GM21717 (cell line): Measurements from ENCODE around the gene RTL5.

Experiments used
- ATAC-seq: cut with Tn5 transposase; IDR thresholded peaks from one replicate; pipeline ENCODE4 v1.9.1; 2021; ENCODE audit warnings: mild to moderate bottlenecking, moderate library complexity; ENCODE audit not compliant: unreplicated experiment

The RTL5 gene

DNA sequence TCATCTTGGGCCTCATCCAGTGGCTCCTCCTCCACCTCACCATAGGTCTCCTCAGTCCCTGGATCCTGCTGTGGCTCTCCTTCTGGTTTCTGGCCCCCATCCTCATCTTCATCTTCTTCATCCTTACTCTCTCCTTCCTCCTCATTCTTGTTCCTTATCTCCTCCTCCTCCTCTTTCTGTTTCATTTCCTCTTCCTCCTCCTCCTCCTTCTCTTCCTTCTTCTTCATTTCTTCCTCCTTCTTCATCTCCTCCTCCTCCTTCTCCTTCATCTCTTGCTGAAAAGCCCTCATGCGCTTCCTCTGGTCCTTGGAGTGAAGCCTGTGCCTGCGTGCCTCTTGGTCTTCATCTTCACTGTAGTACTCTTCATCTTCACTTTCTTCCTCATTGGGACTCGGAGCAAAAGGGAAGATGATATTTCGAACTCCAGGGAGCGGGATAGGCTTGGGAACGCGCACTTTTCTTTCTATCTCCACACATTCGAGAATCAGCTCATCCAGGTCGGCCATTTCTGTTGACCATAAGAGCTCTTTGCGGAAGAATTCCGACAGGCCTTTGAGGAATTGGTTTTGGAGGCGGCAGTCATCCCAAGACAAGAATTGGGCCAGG lies 1.5 kb downstream of the RTL5 start:
- no peak for ATAC-seq

DNA sequence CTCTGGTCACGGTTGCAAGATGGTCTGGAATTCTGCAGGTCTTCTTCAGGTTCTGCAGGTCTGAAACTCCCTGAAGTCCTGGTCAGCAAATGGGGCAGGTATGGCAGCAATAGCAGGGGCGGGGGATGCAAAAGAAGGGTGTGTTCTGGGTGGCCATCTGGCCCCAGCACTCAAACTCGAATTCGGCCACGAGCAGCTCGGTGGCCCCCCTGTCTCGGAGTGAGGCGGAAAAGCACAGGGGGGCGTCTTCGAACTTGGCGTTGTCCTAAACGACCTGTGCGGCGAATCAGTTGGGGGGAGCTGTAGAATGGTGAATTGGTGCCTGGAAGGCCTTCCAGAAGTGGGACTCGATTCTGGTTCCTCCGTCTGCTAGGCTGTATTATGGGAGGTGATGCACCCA lies 2.1 kb downstream of the RTL5 start:
- ATAC-seq: no peak

DNA sequence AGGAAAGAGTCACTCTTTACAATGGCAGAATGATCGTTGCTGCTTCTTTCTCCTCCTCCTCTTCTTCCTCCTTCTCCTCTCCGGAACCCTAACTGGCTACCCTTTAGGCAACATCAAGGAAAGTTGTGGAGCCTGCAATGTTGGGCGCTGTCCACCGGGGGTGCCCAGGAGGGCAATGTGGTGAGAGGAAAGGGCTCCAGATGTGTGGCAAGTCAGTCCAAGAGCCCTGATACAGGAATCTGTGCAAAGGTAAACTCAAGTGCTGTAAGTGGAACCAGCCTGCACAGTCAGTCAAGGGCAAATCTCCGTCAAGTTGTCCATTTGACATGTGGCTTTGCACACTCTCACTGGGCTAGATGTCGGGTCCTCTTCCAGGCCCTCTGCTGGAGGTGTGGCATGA lies 2.8 kb downstream of the RTL5 start:
- no peak for ATAC-seq

DNA sequence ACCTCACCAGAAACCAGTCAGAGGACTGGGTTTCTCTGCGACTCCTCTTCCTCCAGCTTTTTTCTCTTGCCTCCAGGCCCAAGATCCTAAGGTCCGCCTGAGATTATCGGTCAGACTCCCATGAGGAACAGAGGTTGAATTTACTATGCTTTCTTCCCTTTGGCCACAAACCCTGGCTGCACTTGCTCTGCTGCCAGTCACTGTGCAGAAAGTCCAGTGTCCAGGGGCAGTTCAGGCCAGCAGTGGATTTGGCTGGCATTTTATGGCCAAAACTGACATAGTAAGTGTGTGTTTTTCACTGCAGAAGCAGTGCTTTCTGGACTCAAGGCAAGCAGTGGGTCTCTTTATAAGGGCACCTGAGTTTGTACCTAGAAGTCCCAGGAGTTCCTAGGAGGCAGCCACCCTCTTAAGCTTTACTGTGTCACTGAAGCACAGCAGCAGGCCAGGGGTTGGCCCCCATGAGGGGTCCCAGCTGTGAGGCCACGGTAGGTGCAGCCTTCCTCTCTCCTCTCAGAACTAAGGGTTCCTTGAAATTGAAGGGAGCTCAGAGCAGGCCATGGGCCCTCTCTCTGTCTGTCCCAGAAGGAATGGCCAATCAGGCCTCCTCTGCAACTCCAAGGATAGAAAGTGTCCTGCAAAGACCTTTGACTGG lies 3.4 kb downstream of the RTL5 start:
- no peak for ATAC-seq

DNA sequence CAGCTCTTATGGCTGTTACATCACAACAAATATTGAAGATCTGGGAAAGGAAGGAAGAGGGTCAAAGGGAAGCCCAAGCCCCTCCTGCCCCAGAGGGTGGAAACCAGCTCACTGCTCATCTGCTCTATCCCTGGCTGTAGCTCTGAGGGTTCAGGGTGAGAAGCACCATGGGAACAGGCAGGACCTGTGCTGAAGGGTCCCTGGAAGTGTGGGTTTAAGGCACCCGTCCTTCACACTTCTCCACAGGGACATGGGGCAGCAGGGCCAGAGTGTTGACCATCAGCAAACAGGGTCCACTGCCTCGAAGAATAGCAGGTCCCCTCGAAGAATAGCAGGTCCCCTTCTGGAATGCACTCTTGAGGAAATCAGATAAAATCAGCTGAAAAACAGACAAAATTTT lies 4.4 kb downstream of the RTL5 start:
- ATAC-seq: no peak

DNA sequence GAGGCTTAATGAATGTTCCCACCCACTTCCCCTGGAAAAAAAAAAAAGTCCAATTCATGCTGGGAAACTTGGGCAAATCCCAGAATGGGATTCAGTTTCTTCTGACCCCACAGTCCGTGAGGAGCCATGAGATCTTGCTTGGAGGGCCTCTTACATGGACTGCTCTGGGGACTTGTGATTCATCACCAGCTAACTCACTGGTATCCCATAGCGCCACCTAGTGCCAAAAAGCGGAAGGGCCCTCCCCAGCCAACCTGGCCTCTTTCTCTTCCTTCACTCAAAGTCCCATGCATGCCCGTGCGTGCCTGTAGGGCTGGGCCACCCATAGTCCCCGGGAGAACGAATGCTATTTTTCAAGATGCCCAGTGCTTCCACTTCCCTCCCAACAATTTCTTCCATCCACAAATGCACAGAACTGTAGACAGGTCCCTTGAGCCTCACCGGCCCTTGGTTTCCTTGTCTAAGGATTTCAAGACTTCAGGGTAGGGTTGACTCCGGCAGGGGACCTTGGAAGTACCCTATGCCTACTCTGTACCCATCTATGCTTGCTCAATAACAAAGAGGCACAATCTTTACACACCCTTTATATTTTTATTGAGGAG lies 5.1 kb downstream of the RTL5 start:
- peak; percentile 85 for ATAC-seq

DNA sequence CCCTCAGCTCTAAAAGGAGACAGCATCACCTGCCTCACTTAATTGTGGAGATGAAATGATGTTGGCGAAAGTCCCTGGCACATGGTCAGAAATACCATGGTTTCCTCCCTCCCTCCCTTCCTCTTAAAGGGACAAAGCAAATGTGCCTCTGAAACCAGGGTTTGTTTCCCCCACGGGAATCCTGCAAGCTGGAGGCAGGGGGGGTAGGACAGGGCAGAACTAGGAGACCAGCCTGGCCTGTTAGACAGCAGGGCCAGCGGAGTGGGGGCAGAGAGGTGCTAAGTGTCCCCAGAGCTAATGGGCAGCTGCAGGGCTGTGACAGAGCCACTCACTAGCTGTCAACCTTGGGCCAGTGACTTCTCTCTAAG lies 5.7 kb downstream of the RTL5 start:
- no peak for ATAC-seq

DNA sequence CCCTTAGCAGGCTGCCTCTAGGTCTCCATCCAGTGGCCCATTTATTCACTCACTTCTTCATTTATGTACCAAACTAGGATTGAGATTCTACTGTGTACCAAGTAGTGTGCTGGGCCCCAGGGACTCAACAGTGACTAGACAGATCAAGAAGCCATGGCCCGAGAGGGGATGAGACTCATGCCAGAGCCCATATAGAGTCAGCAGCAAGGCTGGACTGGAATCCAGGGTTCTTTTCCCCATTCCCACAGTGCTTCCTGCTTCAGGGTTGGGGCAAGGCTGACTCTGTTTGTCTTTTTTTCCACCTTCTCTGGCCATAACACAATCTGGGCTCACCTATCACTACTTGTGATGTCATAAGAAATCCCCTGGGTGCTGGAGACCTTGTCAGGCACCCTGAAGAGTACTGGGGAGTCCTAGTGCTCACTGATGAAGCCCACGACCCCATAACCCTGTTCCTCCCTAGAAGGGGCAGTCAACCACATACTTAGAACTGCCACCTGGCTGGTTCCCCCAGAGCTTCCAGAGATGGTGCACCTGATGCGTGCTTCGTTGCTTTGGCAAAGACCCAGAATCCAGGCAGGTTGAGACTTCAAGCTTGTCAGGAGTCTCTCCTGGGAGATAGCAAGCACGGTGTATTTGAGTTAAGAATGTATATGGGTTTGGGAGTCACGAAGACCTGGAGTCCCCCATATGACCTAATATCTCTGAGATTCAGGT lies 6.2 kb downstream of the RTL5 start:
- no peak for ATAC-seq

DNA sequence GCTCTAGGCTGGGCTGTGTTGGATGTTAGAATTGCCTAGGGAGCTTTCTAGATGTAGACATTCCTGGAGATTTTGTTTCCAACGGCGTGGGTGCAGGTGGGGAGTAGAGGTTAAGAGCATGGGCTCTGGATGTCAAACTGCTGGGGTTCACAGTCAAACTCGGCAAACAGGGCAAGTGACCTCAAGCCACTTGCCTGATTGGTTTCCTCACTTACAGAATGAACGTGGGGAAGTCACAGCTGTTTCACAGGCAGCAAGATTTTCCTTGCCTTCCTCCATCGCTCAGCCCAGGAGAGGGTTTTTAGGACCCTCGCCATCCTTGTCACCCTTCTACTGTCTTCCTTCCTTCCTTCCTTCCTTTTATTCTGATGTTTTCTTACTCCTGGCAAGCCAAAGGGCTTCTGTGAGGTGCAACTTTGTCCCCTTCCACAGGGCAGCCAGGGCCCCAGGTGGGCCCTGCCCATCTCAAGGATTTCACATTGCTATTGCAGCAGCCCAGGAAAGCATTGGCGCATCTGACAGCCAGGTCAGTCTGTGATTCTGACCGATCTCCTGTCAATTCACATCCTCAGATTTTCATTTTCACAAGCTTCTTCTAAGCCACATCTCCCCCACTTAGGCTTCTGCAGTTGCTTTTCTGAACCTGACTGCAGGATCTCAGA lies 7.0 kb downstream of the RTL5 start:
- ATAC-seq: no peak

DNA sequence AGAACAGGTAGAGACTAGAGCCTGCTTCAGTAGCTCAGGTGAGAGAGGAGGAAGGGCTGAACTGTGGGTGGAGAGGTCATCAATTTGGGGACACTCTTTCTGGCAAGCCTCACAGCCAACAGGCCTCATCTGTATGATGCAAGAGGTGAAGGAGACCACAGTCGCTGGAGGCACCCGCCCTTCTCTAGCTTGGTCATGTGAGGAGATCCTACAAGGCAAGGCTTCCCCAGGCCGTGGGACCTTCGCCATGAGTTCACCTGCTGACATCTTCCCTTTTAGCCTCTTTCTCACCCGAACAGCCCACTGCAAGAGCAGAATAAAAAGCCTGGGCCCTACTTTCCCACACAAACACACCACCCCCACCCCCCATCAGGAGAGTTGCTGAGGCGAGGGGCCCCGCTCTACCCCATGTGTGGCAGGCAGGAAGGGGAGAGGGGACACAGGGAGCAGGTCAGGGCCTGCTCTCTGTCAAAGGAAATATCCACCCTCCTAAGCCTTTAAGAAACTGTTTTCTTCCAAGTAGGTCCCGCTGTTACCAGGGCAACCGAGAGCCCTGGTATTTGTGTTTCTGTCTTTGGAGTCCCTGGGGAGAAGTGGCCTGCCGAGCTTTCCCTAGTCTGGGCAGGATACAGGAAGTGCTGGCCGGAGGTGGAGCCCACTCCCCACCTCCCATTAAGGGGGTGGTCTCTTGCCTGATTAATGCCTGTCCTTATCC lies 8.1 kb downstream of the RTL5 start:
- ATAC-seq: no peak

DNA sequence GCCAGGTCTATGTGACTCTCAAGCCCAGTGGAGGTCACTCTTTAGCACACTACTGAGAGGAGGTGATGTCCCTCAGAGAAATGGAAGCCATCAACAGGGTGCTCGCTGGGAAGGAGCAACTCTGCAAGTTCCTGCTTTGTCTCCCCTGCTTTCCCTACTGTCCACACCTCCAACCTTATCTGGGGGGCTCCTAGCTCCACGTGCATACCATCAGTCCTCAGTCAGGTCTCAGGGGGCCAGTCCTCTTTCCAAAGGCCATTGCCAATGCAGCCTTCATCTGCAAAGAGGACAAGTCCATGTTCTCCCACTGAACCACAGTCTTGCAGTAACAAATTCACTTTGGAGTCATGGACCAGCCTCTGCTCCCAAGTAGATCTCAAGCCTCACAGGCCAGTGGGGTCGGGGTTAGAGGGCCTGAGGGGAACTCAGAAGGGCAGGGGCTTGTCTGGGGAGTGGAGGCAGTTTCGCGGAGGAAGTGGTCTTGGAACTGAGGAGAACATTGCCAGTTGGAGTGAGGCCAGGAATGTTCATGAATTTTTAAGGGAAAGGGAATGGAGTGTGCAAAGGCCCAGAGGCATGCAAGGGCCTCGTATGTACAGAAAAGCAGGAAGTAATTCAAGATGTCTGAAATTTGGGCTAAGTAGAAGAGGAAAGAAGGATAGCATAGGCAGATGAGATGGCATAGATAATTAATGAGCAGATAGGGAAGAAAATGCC lies 8.9 kb downstream of the RTL5 start:
- no peak for ATAC-seq

DNA sequence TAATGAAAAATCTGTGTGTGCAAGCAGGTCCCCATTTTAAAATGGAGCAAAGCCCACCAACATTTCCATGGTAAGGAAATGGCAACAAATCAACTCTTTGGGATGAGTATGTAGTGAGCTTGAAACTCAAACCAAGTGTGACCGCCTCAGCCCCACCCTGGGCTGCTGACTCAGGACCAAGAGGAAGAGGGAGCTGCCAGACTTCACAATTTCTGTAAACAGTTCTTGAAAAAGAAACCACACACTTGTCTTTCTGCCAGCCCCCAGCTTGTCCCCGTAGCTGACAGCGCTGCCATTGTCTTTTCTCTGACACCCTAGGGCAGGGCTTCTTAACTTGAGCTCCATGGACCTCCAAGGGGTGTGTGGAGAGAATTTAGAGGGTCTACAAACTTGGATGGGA lies 10.3 kb downstream of the RTL5 start:
- no peak for ATAC-seq

DNA sequence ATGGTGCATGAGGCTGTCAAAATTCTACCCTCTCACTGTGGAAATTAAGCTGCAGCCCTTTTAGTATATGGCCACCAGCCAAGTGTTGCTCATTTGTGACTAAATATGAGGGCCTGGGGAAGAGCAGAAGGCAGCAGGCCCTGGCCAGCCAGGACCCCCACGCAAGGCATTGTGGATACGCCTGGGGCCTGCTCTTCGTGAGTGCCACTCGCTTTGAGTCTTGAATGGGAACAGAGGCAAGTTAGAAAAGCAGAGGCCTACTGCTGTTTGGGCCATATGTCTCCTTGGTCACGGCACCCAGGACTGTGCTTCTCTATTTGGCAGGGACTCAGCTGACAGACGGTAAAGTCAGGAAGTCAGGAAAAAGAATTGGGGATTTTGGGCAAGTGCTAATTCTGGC lies 10.9 kb downstream of the RTL5 start:
- ATAC-seq: no peak

DNA sequence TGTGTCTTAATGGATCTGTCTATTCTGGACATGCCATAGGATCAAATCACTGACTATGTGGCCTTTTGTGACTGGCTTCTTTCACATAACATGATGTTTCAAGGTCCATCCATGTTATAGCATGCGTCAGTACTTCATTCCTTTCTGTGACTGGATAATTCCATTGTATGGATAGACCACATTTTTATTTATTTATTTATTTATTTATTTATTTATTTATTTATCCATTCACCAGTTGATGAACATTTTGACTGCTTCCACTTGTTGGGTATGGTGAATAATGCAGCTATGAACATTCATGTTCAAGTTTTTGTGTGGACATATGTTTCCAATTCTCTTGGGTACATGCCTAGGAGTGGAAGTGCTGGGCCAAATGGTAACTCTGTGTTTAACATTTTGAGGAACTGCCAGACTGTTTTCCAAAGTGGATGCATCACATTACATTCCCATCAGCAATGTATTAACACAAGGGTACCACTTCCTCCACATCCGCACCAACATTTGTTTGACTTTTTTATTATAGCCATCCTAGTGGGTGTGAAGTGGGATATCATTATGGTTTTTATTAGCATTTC lies 14.0 kb downstream of the RTL5 start:
- no peak for ATAC-seq

DNA sequence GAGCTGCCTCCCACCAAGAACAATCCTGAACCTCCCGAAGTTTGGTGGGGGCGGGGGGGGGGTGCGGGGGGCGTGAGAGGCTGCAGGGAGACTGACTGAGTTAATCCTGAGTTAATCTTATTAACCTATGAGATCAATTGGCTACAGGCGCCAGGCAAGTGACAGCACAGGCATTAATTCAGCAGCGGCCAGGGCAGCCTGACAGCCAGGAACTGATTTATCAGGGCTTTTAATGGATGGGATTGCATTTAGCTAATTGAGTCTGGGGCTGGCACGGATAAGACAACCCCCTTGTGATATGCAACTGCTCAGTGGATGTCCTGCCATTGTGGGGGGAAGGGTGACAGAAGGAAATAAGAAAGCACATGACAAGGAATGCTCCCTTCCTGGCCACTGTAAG lies 16.3 kb downstream of the RTL5 start:
- ATAC-seq: no peak

DNA sequence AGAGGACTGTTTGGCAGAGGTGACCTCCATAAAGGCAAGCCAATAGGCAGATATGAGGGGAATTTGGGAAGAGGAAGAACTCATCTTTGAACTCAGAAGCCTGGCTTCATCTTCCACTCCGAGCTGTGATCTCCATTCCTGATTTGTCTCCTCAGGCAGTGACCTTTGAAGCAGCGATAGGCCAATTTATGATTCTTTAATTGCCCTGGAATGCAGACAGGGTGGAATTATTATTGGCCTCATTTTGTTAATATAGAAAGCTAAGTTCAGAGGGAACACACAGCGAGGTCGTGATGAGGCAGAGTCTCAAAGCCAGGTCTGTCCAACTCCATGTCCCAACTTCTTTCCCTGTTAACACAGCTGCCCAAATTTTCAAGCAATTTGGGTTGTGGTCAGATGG lies 16.9 kb downstream of the RTL5 start:
- no peak for ATAC-seq

DNA sequence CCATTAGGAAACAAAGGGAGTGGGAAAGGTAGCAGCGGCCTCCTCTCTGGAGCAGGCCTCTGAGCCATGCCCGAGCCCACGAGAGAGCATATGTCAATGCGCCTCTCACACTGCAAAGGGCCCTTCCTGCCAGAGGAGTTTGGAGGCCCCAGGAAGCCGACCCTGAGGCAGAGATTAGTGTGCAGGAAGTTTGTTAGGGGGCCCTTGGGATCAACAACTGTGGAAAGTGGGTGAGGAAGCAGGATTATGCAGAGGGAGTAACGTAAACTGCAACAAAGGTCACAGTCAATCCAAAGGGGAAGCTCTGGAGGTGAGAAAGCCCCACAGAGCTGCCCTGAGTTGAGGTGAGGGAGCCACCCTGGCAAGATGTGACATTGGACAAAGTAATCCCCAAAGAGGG lies 17.4 kb downstream of the RTL5 start:
- no peak for ATAC-seq

DNA sequence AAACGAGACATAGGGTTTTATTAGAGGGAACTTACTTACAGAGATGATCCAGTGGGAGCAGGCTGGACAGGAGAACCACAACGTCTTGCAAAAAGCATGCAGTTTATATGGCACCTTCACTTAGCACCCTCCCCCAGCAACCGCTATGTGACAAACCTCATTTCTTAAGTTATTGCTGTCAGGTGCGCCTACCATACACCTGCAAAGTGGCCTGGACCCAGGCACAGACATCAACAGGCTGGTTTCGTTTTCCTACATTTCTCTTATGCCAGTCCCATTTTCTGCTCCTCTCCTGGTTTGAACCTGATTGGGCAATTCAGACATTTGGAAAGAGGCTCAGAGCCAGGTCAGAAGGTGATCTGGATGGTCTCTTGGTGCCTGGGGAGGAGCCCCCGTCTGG lies 18.3 kb downstream of the RTL5 start:
- ATAC-seq: no peak

DNA sequence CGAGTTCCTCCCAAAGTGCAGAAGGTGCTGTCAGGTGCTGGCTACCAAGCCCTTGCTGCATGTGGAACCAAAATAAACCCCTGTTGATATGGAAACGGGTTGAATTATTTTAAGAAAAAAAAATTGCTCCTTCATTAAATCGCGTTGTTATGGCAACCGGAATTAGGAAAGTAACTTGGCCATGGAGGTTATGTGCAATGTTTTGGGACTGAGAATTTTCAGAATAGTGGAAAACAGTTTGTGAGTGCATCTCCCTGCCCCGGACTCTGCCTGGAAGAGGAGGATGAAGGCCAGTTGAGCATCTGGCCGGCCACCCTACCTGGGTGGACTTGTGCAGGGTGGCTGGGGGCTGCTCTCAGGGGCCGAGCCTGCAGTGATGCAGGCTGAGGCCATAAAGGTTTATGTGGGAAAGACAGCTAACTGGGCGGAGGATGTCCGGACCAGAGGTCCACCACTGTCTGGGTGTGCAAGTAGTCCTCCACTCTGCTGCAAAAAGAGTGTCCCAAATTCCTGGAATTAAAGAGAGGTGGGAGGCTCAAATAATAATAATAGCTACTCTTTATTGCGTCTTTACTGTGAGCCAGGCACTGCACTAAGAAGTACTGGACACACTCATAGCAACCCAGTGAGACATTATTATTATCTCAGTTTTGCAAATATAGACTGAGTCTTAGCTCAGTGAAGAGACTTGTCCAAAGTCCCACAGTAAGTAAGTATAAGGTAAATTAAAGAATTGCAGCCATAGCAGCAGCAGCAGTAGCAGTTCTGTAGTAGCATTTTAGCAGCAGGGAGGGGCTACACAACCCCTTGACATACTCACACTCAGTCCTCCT lies 20.6 kb downstream of the RTL5 start:
- ATAC-seq: no peak
